GM19193 (cell line): ENCODE measurements around the gene DPYD.

Experiments used
- POLR2A ChIP-seq: IDR thresholded peaks from 4 replicates; pipeline ENCODE4 v1.6.1; 2011; ENCODE audit not compliant: insufficient read depth, insufficient read length; ENCODE audit errors: extremely low read depth

DPYD gene

DNA sequence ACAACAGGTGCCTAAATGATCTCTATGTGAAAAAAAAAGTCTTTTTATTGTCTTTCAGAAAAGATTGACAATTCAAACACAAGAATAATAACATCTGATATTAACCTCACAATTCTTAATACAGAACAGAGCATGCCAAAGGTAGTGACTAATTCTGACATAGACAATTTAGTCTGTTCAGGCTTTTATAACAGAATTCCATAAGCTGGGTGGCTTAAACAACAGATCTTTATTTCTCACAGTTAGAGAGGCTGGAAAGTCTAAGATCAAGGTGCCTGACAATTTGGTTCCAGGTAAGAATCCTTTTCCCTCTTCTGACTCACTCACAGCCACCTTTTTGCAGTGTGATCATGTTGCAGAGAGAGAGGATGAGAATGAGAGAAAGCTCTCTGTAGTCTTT, 27.0 kb downstream of the DPYD start:
- no peak for TF ChIP-seq POLR2A

DNA sequence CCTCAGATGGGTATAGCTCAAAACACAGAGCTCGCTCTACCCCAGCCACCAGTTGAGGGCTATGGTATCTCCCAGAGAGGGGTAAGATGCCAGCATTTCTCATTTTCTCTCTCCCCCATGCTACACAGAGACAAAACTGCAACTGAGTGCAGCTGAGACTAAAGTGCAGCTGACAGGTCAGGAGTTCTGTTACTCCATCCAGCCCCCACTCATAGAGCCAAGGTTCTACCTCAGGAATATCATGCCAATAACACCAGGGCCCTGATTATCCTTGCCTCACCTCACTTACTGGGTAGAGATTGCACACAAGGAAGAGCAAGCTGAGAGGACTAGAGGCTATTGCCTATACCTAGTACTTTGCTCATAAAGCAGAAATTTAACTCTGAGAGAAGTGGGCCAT, 34.6 kb downstream of the DPYD start:
- no peak for TF ChIP-seq POLR2A

DNA sequence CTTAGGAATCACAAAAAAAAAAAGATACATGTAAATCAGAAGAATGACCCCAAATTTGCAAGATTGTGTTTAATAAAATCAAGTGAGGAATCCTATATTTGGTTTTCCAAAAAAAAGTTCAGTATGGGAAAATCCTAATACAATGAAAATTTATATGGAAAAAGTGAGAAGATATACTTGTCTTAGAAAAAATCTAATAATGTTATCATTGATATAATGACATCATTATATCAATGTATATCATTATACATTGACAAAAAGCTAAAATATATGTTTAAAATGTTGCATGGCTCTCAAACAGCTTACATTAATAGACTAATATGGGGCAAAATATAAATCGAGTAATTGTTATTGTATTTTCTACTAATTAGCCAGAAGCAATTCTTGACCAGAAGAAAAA, 37.0 kb downstream of the DPYD start:
- no peak for TF ChIP-seq POLR2A

GRCh38 chr1:97877307-97877706, 43.5 kb downstream of the DPYD start:
- no peak for TF ChIP-seq POLR2A

DNA sequence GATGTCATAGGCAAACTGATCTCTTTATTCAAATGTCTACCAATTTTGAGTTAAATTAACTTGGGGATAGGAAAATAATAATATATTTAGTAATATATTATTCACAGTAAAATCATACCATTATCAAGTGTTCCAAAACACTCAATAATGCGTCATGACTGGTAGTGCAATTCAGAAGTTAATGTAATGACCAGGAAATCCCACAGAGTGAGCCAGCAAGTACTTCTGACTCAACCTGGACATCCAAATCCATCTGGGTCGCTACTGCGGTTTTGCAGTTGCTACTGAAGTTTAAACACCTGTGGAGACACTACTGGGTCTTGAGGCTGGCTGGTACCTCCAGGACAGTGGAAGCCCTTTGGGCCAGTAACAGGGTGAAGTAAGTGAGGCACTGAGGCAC, 44.8 kb downstream of the DPYD start:
- no peak for TF ChIP-seq POLR2A

DNA sequence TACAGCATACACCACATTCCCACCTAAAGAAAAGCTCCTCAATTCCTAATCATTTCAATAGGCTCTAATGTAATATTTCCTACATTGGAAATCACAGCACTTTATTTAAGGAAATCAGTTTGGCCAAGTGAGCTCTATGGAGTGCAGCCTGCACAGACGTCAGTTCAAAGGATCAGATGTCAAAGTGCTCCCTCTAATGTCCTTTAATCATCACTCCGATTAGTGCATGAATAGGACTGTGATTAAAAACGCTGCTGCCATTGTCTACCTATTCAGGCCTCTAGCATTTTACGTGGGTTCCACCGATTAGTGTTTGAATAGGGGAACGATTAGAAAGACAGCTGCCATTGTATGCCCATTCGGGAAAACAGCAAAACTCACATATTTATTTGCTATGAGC, 50.2 kb downstream of the DPYD start:
- TF ChIP-seq POLR2A = no peak

DNA sequence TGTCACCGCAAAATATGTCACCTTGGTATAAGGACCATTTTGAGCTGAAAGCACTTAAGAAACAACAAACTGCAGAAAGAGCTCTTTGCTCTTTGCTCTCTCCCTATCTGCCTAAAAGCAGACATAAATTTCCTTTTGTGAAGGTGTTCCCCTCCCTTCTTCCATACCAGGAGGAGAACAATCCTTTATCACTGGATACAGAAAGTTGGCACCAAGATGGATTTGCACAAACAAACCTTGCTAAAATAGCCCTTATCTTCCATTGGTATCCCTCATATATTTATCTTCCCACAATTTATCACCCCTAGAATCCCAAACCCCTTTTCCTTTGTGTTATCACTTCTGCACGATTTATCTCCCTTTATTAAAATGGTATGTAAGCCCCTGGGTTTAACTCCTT, 51.4 kb downstream of the DPYD start:
- TF ChIP-seq POLR2A = no peak

- no peak for TF ChIP-seq POLR2A
These were observed 53.7 kb downstream of the DPYD start for GRCh38 chr1:97867127-97867526.

- no peak for TF ChIP-seq POLR2A
These were observed 56.2 kb downstream of the DPYD start for GRCh38 chr1:97864615-97865014.

DNA sequence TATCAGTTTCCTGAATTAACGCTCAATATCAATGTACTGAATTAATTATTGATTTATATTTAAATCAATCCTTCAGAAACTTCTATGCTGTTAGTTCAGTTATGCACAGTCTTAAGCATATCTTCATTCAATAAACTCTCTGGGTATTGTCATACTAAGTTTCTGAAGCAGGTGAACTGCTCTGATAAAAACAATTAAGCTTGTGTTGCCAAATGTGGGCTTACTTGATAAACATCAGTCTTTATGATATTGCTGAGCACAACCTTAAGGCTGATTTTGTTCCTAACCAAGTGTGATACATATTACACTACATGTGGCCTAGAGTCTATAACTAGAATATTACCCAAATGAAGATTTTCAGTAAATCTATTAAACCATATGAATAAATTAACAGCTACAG, 67.6 kb downstream of the DPYD start:
- no peak for TF ChIP-seq POLR2A

DNA sequence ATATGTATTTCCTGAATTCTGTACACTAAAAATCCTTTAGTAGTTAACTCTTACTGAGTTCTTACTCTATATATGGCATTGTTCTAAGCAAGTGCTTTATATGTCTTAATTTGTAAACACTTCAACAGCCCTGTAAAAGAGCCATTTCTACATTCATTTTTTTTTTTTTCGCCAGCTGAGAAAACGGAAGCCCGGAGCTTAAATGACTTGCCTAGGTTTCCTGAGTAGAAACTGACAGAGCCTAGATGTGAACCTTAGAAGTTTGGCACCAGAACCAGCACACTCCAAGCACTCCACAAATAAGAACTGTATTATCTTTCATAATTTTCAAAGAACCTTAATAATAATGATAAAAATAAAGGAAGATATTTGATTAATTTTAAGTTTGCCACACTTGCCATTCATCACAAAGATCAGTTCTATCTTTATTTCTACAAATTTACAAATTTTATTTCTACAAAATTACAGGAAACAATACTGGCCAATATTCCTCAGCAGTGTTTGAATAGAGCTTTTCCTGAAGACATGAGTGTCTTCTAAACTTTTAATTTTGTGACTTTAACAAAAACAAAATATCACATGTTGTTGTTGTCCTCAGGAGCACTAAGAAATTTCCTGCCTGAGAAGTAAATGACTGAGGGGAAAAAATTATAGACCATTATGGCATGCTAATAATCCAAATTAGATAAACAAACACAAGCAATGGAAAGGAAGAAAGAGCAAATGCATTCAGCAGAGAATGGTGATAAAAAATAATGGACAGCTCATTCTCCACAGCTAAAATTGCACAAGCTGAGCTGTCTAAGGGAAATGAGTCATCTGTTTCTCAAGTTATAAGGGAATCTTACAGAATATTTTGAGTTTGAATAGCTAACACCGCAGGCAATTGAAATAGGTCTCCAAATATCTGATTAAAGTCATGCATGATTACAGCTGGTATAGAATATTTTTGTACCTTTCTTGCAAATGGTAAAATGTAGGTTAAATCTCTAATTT, 71.2 kb downstream of the DPYD start:
- TF ChIP-seq POLR2A = no peak

DNA sequence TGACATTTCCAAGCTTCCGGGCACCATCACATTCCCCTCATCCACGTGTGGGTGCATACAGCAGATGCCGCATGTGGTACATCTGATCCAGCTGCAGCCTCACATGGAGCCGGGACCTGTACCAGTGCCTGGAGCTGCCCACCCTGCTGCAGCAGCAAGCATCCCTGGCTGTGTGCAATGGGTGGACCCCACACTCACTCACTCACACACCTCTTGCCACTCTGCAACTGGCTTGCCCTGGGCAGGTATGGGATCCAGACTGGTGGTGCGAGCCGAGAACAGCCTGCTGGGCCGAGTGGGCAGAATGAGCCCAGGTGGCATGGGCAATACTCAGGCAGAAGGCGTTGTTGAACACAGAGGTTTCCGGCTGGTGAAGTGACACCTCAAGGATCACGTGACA, 75.0 kb downstream of the DPYD start:
- TF ChIP-seq POLR2A = no peak

- no peak for TF ChIP-seq POLR2A
These were observed 76.2 kb downstream of the DPYD start for GRCh38 chr1:97844552-97845089.

- no peak for TF ChIP-seq POLR2A
These were observed 79.5 kb downstream of the DPYD start for GRCh38 chr1:97841338-97841737.

DNA sequence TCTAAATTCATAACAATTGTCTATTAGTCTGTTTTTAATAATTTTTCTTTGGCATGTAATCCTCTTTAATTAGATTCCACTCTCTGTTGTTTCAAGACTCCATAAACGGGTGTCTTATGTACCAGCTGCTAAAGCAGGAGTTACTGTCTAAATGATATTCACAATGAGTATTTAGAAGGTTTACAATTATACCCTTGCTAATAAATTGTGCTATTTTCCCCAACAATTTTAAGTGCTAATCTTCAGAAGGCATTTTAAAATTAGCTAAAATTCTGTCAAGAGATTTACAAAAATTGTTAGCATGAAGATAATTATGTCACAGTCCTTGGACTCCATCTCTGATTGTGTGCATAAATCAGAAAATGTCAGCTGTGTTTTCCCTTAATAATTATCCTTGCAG, 83.7 kb downstream of the DPYD start:
- no peak for TF ChIP-seq POLR2A

DNA sequence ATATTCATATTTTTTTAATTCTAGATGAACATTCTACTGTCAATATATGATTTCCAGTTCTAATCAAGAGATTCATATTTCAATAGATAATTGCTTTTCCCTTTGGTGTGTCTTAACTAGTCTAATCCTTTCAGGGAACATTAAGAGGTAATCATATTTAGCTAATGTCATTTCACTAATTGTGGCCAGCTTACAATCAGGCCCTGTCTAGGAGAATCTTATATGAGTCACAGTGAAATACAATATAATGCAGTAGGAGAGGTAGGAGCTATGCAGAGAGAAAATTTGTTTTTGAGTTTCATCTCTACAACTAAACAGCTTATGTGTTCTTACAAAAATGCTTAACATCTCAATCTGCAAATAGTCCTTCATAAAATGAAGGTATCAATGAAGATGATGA, 85.9 kb downstream of the DPYD start:
- TF ChIP-seq POLR2A = no peak
